ENCODE data around the gene MRPS23.

DNA sequence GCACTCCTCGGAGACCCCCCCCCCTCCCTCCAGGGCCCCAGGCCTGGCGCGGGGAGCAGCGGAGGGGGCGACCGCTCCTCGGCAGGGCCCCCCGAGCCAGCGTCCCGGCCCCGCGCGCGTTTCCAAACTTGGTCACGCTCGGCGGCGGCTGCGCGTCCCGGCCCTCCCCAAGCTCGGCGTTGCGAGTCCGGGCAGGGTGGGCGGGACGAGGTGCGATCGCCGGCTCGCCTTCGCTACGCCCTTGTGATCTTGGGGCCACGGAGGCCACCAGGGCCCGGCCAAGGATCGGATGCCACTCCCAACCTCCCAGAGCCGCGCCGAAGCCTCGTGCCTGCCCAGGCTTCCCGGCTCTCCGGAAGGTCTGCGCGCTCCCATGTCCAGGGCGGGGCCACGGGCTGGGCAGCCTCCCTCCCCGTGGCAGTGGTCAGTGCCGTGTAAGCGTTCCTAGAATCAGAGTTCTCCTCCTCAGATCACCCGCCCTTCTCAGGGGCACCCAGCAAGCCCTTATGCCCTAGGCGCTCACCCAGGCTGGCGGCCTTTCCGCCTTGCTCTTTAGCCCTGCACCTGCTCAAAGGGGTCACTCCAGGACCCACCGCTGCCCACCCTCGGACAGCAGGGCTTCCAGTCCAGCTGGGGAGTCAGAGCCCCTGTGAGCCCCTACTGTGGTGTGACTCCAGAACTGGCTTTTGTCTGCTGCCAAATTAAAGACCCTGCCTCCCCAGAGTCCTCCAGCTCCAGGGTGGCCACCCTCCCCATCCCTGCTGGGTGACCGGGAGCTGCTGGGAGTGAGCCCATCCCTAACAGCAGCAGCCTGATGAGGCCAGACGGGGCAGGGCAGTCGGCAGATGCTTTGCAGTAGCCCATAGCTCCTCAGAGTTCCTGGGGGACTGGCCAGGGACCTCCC is 12.2 kb upstream of the MRPS23 start:
- no peak for TF ChIP-seq CTCF (IDR thresholded peaks at IDR 0.05)
- TF ChIP-seq ESRRA (IDR thresholded peaks at IDR 0.05; ENCODE audit: borderline replicate concordance, low read length): no peak
- TF ChIP-seq EP300 (IDR thresholded peaks at IDR 0.05): no peak
- no peak for TF ChIP-seq NR3C1 (IDR thresholded peaks at IDR 0.05)
- TF ChIP-seq RNF2 (IDR thresholded peaks at IDR 0.05; ENCODE audit: borderline replicate concordance, low read depth): no peak
- no peak for TF ChIP-seq BHLHE40 (IDR thresholded peaks at IDR 0.05; ENCODE audit: low read depth, low read length)
- TF ChIP-seq MAZ (IDR thresholded peaks at IDR 0.05; ENCODE audit: borderline replicate concordance, low read depth, low read length): no peak
- TF ChIP-seq, protein P1, sequence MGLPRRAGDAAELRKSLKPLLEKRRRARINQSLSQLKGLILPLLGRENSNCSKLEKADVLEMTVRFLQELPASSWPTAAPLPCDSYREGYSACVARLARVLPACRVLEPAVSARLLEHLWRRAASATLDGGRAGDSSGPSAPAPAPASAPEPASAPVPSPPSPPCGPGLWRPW (IDR thresholded peaks at IDR 0.05): no peak
- TF ChIP-seq SMC3 (IDR thresholded peaks at IDR 0.05): no peak

Data from A549 (cell line).